ENCODE results near the gene PLPP4. TPM values are rescaled to one million over a fixed set of nuclear protein-coding genes. Genes with fewer than 3 reads are reported as not detected.

The PLPP4 gene
- total RNA-seq, 1 experiment from 2014 or later = not detected

DNA sequence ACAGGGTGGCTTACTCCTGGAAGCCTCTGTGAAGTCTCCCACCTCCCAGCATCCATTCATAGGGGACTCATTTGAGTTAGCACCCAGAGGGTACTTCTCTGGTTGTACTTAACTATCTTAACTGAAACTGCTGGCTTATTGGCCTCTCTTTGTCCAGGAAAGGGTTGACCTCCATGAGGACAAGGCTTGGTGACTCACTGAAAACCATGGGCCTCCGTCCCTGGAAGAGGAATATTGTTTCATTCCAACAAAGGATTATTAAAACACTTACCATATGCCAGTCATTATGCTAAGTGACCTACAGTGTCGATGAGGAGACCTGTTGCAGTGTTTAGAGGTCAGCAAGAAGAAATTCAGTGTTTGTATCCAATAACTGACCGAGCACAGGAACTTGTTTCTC is 175.9 kb downstream of the PLPP4 start:
- TF ChIP-seq, protein P1, sequence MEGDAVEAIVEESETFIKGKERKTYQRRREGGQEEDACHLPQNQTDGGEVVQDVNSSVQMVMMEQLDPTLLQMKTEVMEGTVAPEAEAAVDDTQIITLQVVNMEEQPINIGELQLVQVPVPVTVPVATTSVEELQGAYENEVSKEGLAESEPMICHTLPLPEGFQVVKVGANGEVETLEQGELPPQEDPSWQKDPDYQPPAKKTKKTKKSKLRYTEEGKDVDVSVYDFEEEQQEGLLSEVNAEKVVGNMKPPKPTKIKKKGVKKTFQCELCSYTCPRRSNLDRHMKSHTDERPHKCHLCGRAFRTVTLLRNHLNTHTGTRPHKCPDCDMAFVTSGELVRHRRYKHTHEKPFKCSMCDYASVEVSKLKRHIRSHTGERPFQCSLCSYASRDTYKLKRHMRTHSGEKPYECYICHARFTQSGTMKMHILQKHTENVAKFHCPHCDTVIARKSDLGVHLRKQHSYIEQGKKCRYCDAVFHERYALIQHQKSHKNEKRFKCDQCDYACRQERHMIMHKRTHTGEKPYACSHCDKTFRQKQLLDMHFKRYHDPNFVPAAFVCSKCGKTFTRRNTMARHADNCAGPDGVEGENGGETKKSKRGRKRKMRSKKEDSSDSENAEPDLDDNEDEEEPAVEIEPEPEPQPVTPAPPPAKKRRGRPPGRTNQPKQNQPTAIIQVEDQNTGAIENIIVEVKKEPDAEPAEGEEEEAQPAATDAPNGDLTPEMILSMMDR (IDR thresholded peaks at IDR 0.05; ENCODE audit: unreplicated experiment) = no peak

DNA sequence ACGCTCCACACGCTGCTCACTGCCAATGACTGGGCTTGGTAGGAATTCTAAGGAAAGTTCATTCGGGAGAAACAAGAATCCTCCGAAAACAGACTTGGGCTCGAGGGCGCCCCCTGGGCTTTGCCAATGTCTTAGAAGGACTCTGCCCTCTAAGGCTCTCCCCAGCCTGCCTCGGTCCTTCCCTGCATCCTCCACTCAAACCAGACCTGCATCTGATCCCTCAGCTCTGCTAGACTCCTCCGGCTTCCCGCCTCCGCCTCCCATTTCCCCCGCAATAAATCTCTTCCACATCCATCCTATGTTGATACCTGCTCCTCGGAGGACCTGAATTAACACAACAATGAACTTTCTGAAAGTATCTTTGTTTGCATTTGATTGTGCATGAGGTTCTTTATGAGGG is 177.6 kb downstream of the PLPP4 start:
- Mint-ChIP-seq H3K27me3 (ENCODE audit: unreplicated experiment) (peaks cover under 1% of the 10 kb centered on the region), H3K36me3 (ENCODE audit: insufficient read depth, unreplicated experiment) (no peaks in the 10 kb centered on the region), H3K4me3 (ENCODE audit: low read depth, unreplicated experiment) (no peak overlapping the region), H3K9me3 (ENCODE audit: low read depth, unreplicated experiment) (peaks cover 3% of the 10 kb centered on the region), H3K27ac (ENCODE audit: unreplicated experiment) (no peak overlapping the region), H3K4me1 (ENCODE audit: low read depth, unreplicated experiment) (peaks cover 10% of the 10 kb centered on the region)
- CTCF ChIA-PET = no interaction called here
- DNase-seq = no peak
- intact Hi-C loops (cut with micrococcal nuclease; ENCODE audit: unreplicated experiment) = no loop called here
- TF ChIP-seq, protein P1 (IDR thresholded peaks at IDR 0.05; ENCODE audit: unreplicated experiment) = no peak
- BruUV-seq (replicated peaks) = no TSS peak

More for the DNA sequence above, 175.9 kb downstream of the PLPP4 start:
- peaks cover 10% of the 10 kb centered on the region for H3K4me1 Mint-ChIP-seq (ENCODE audit: low read depth, unreplicated experiment)
- peaks cover 16% of the 10 kb centered on the region for H3K27me3 Mint-ChIP-seq (ENCODE audit: unreplicated experiment)
- no TSS peak for BruUV-seq (replicated peaks)
- CTCF ChIA-PET = no interaction called here
- no peak overlapping the region for H3K27ac Mint-ChIP-seq (ENCODE audit: unreplicated experiment)
- H3K9me3 Mint-ChIP-seq (ENCODE audit: low read depth, unreplicated experiment) = no peaks in the 10 kb centered on the region
- intact Hi-C loops (cut with micrococcal nuclease; ENCODE audit: unreplicated experiment) = no loop called here
- H3K36me3 Mint-ChIP-seq (ENCODE audit: insufficient read depth, unreplicated experiment) = no peaks in the 10 kb centered on the region
- no peak overlapping the region for H3K4me3 Mint-ChIP-seq (ENCODE audit: low read depth, unreplicated experiment)
- DNase-seq = no peak
